SK-N-SH treated with all-trans-retinoic acid at 6 μM for 48 hours (cell line): ENCODE data around the gene DPP7.

ENCODE experiments used
- ATAC-seq: fragments of 200-7000 bp; cut with Tn5 transposase; 3 replicates; pipeline ENCODE4 v1.9.1; 2020; ENCODE audit warnings: mild to moderate bottlenecking, moderate library complexity
- ARNTL ChIP-seq: fragments of 450-650 bp; formaldehyde crosslinking; IDR thresholded peaks from 2 replicates; pipeline ENCODE4 v1.5.0; 2020; ENCODE audit warnings: low read depth, mild to moderate bottlenecking, moderate library complexity, borderline replicate concordance
- BACH2 ChIP-seq: fragments of 250-450 bp; sonication (Bioruptor Pico); IDR thresholded peaks from 2 replicates; pipeline ENCODE4 v1.9.0; 2021; ENCODE audit warnings: mild to moderate bottlenecking, borderline replicate concordance
- CREB5 ChIP-seq: fragments of 250-450 bp; sonication (Bioruptor Pico); IDR thresholded peaks from 2 replicates; pipeline ENCODE4 v1.5.1; 2020; ENCODE audit warnings: low read depth, mild to moderate bottlenecking, moderate library complexity
- CSRNP3 ChIP-seq: fragments of 250-450 bp; sonication (Bioruptor Pico); IDR thresholded peaks from 2 replicates; pipeline ENCODE4 v1.5.1; 2021; ENCODE audit warnings: mild to moderate bottlenecking, moderate library complexity
- GLIS3 ChIP-seq: fragments of 250-450 bp; sonication (Bioruptor Pico); IDR thresholded peaks from 2 replicates; pipeline ENCODE4 v1.5.0; 2020; ENCODE audit warnings: mild to moderate bottlenecking, moderate library complexity
- ISL1 ChIP-seq: fragments of 250-450 bp; sonication (Bioruptor Pico); IDR thresholded peaks from 2 replicates; pipeline ENCODE4 v2.1.2; 2022; ENCODE audit warnings: mild to moderate bottlenecking, moderate library complexity
- PATZ1 ChIP-seq: fragments of 250-450 bp; sonication (Bioruptor Pico); IDR thresholded peaks from 2 replicates; pipeline ENCODE4 v1.8.0; 2020; ENCODE audit warnings: mild to moderate bottlenecking, moderate library complexity, borderline replicate concordance
- POU6F1 ChIP-seq: fragments of 250-450 bp; sonication (Bioruptor Pico); IDR thresholded peaks from 2 replicates; pipeline ENCODE4 v1.8.0; 2021; ENCODE audit warnings: low read depth, mild to moderate bottlenecking, moderate library complexity, borderline replicate concordance
- SNAI2 ChIP-seq: fragments of 250-450 bp; sonication (Bioruptor Pico); IDR thresholded peaks from 2 replicates; pipeline ENCODE4 v1.5.0; 2020; ENCODE audit warnings: mild to moderate bottlenecking, moderate library complexity
- TOX ChIP-seq: fragments of 250-450 bp; sonication (Bioruptor Pico); IDR thresholded peaks from 2 replicates; pipeline ENCODE4 v1.8.0; 2021; ENCODE audit warnings: mild to moderate bottlenecking, moderate library complexity, borderline replicate concordance
- TSHZ2 ChIP-seq: fragments of 250-450 bp; sonication (Bioruptor Pico); IDR thresholded peaks from 2 replicates; pipeline ENCODE4 v1.5.0; 2020; ENCODE audit warnings: mild to moderate bottlenecking, moderate library complexity
- ZFP3 ChIP-seq: fragments of 250-450 bp; sonication (Bioruptor Pico); IDR thresholded peaks from 2 replicates; pipeline ENCODE4 v1.5.0; 2020; ENCODE audit warnings: mild to moderate bottlenecking, moderate library complexity
- ZFP30 ChIP-seq: fragments of 450-650 bp; formaldehyde crosslinking; IDR thresholded peaks from 2 replicates; pipeline ENCODE4 v1.5.0; 2022; ENCODE audit warnings: mild to moderate bottlenecking, moderate library complexity
- ZNF565 ChIP-seq: fragments of 450-650 bp; formaldehyde crosslinking; conservative IDR thresholded peaks from 2 replicates; pipeline ENCODE4 v1.5.0; 2020; ENCODE audit warnings: low read depth, mild to moderate bottlenecking, moderate library complexity
- ZNF70 ChIP-seq: fragments of 450-650 bp; formaldehyde crosslinking; IDR thresholded peaks from 2 replicates; pipeline ENCODE4 v1.5.0; 2020; ENCODE audit warnings: mild to moderate bottlenecking, moderate library complexity
- ZNF8 ChIP-seq: fragments of 450-650 bp; formaldehyde crosslinking; IDR thresholded peaks from 2 replicates; pipeline ENCODE4 v1.5.0; 2020; ENCODE audit warnings: mild to moderate bottlenecking, moderate library complexity

The DPP7 gene

GRCh38 chr9:137147793-137148160, 33.2 kb upstream of the DPP7 start:
- TF ChIP-seq SNAI2 (CRISPR knock-in tag) (no peak), ISL1 (no peak), TSHZ2 (CRISPR knock-in tag) (no peak), ZFP3 (CRISPR knock-in tag) (no peak), GLIS3 (no peak), CREB5 (no peak), ARNTL (CRISPR knock-in tag) (no peak), BACH2 (CRISPR knock-in tag) (no peak), ZNF70 (no peak), ZNF8 (CRISPR knock-in tag) (no peak), TOX (CRISPR knock-in tag) (no peak), ZFP30 (no peak)
- no peak for ATAC-seq

- no peak for ATAC-seq
- no peak for TF ChIP-seq PATZ1 (CRISPR knock-in tag)
- TF ChIP-seq CSRNP3 (CRISPR knock-in tag) = no peak
- TF ChIP-seq GLIS3 = no peak
- no peak for TF ChIP-seq BACH2 (CRISPR knock-in tag)
- TF ChIP-seq TSHZ2 (CRISPR knock-in tag) = no peak
- TF ChIP-seq ZFP3 (CRISPR knock-in tag) = no peak
- TF ChIP-seq ISL1 = no peak
- TF ChIP-seq ZFP30 = no peak
- TF ChIP-seq, all 23 proteins: peak for 0
Observed at GRCh38 chr9:137147091-137147792, 32.7 kb upstream of the DPP7 start.

GRCh38 chr9:137146527-137146918, 32.0 kb upstream of the DPP7 start:
- no peak for TF ChIP-seq BACH2 (CRISPR knock-in tag)
- no peak for TF ChIP-seq GLIS3
- no peak for TF ChIP-seq ZNF565
- no peak for TF ChIP-seq POU6F1 (CRISPR knock-in tag)
- TF ChIP-seq ISL1 = no peak
- TF ChIP-seq CREB5 = no peak
- TF ChIP-seq PATZ1 (CRISPR knock-in tag) = no peak

More at GRCh38 chr9:137146527-137146918, 32.0 kb upstream of the DPP7 start:
- no peak for ATAC-seq
